Measurements from ENCODE around the gene TERT.

Gene TERT

GRCh38 chr5:1317921-1318565, 23.2 kb upstream of the TERT start:
- no peak for DNase-seq

DNA sequence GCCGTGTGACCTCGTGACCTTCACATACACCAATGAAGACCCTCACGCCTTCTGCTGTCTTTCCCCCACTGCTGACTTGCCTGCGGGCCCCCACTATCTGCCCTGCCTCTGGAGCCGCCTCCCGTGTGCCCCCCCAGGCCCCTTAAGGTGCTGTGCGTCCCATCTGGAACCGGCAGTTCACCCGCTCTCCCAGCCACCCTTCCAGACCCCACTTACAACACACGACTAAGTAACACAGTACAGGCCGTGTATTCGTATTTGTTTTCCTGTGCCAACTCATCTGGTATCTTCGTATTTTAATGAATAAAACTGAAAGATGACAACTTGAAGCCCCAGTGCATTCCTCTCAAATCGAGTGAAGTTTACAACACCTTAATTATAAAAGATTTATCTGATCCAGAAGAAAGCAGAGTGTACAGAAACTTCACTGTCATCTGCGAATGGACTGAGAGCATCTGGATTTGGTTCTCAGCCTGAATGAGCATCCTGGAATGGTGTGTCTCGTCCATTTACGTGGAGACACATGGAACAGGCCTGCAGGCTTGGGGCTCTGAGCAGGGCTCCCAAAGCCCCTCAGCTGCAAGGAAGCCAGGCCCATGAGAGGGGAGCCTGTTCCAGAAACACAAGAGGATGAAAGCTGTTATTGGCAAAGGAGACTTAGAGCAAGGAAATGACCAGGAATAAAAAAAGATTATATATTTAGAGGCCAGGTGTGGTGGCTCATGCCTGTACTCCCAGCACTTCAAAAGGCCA, 21.9 kb upstream of the TERT start:
- DNase-seq, result no peak

GRCh38 chr5:1315709-1316587, 21.1 kb upstream of the TERT start:
- DNase-seq, result no peak

- DNase-seq, result no peak
These were observed 20.3 kb upstream of the TERT start for GRCh38 chr5:1315018-1315708.

DNA sequence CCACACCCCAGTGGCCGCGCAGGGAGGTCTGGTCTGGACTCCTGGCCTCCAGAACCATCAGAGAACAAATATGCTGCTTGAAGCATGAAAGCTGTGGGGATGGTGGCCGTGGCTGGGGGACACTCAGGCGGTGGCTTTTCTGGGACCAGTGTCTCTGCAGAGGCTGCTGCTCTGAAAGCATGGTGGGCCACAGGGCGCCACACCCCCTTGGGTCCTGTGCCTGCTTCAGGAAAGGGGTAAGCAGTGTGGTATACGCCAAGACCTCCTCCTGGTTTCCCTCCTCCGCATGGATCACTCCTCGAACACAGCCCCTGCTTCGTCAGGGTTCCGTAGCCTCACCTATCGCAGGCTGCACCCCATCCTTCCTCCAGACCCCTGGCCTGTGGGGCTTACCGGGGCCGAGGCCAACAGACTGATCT, 19.7 kb upstream of the TERT start:
- no peak for DNase-seq

GRCh38 chr5:1312993-1313833, 18.3 kb upstream of the TERT start:
- DNase-seq, result no peak

DNA sequence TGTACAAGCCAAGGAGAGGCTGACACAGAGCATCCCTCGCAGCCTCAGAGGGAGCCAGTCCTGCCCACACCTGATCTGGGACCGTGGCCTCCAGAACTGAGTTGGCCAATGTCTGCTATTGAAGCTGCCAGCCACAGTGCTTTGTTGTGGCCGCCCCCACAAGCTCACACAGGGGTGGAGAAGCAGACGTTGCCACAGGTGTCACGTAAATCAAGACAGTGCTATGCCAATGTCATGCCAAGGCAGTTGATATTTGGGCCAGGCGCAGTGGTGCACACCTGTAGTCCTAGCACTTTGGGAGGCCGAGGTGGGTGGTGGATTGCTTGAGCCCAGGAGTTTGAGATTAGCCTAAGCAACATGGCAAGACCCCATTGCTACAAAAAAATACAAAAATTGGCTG, 17.3 kb upstream of the TERT start:
- DNase-seq, result no peak

DNA sequence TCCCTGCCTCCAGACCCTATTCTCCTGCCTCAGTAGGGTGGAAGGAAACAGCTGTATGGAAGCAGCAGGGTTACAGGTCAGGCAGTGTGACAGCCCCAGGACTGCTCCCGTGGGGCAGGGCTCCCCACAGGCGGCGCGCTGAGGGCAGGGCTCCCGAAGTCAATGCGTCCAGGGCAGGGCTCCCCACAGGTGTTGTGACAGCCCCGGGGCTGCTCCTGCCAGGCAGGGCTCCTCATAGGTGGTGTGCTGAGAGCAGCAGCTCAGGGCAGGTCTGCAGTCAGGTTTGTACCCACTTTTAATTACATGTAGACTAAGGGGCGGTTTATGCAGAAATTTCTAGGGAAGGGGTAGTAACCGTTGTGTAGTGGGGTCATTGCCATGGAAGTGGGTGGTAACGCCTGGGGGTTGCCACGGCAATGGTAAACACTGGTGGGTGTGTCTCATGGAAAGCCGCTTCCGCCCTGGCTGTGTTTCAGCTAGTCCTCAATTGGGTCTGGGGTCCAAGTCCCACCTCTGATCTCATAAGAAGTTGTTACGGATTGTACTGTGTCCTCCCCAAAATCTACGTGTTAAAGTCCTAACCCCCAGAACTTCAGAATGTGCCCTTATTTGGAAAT, 16.7 kb upstream of the TERT start:
- no peak for DNase-seq

DNA sequence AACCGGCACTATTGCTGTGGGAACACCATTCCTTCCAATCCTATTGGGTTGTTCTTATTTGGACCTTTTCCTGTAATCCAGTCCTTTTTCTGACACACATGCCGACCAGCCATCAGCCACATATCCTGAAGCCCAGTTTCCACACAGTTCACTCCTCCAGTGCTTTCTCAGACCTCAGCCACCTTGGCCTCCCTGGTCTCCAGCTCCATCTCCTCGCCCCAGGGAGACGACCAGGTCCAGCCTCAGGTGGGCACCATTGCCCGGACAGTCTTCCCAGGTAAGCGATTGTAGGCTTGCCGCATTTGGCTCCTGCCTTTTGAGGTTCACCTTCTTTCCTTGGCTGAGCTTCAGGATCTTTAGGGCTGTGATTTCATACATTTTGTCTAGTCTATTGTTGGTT, 15.2 kb upstream of the TERT start:
- no peak for DNase-seq

GRCh38 chr5:1304033-1304432, 9.2 kb upstream of the TERT start:
- no peak for DNase-seq

DNA sequence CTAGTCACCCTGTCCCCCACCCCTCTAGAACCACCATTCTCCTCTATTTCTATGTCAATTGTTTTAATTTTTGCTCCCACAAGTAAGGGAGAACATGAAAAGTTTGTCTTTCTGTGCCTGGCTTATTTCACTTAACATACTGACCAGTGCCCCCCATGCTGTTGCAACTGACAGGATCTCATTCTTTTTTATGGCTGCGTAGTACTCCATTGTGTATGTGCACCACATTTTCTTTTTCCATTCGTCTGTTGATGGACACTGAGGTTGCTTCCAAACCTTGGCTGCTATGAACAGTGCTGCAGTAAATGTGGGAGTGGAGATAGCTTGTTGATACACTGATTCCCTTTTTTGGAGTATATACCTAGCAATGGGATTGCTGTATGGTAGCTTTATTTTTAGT, 7.4 kb upstream of the TERT start:
- no peak for DNase-seq

GRCh38 chr5:1300581-1301083, 5.8 kb upstream of the TERT start:
- DNase-seq, result no peak

- no peak for DNase-seq
These were observed 5.1 kb upstream of the TERT start for GRCh38 chr5:1299961-1300360.

DNA sequence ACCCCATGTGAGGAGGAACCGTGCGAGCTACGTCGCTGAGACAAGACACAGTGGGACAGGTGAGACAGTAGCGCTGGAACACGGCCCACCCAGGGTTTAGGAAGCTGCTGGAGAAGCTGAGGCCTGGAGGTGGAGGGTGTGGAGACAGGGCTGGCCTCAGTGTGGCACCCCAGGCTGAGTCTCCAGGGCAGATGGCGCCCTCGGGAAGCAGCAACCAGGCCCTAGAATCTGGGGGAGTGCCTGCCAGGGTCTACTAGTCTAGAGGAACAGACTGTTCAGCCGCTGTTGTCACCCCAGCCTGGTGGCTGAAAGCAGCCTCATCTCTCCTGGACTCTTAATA, 4.6 kb upstream of the TERT start:
- no peak for DNase-seq

GRCh38 chr5:1298723-1299510, 4.0 kb upstream of the TERT start:
- no peak for DNase-seq

GRCh38 chr5:1298067-1298551, 3.2 kb upstream of the TERT start:
- no peak for DNase-seq

- DNase-seq, result no peak
These were observed 2.4 kb upstream of the TERT start for GRCh38 chr5:1297243-1297642.

- no peak for DNase-seq
These were observed 776 bp upstream of the TERT start for GRCh38 chr5:1295650-1296037.

DNA sequence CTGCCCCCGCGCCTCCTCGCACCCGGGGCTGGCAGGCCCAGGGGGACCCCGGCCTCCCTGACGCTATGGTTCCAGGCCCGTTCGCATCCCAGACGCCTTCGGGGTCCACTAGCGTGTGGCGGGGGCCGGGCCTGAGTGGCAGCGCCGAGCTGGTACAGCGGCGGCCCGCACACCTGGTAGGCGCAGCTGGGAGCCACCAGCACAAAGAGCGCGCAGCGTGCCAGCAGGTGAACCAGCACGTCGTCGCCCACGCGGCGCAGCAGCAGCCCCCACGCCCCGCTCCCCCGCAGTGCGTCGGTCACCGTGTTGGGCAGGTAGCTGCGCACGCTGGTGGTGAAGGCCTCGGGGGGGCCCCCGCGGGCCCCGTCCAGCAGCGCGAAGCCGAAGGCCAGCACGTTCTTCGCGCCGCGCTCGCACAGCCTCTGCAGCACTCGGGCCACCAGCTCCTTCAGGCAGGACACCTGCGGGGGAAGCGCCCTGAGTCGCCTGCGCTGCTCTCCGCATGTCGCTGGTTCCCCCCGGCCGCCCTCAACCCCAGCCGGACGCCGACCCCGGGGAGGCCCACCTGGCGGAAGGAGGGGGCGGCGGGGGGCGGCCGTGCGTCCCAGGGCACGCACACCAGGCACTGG, 548 bp downstream of the TERT start:
- no peak for DNase-seq
